Measurements from ENCODE around the gene TYRO3.

Gene TYRO3

GRCh38 chr15:41605566-41605965 is 46.6 kb downstream of the TYRO3 start:
- no peak for DNase-seq (ENCODE audit: low spot score)

DNA sequence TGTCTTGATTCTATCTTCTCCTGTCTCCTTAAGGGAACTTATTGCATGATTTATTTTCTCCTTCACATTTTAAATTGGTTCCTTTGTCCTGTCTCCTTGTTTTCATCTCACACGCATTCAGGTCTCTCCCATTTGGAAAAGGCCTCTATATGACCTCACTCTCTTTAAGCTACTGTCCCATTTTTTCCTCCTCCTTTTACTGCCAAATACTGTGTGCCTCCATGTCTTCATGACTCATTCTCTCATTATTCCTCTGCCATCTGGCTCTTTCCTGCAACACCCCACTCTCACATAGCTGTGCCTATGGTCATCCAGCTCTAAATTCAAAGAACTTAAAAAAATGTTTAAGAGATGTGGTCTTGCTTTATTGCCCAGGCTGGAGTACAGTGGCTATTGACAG is 48.0 kb downstream of the TYRO3 start:
- no peak for DNase-seq (ENCODE audit: low spot score)

DNA sequence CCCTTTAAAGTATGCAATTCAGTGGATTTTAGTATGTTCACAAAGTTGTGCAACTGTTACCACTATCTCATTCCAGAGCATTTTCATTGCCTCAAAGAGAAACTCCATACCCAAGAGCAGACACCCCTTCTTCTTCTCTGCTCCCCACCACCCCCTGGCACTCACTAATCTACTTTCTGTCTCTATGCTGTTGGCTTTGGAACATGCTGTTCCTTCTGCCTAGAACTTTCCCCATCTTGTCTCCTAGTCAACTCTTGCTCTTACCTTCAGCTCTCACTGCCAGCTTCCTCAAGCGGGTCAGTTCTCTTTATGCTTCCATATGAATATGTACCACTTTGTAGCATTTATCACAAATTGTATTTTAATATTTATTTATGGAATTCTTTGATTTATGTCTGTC is 50.1 kb downstream of the TYRO3 start:
- no peak for DNase-seq (ENCODE audit: low spot score)

GRCh38 chr15:41610048-41610447 is 51.0 kb downstream of the TYRO3 start:
- no peak for DNase-seq (ENCODE audit: low spot score)

DNA sequence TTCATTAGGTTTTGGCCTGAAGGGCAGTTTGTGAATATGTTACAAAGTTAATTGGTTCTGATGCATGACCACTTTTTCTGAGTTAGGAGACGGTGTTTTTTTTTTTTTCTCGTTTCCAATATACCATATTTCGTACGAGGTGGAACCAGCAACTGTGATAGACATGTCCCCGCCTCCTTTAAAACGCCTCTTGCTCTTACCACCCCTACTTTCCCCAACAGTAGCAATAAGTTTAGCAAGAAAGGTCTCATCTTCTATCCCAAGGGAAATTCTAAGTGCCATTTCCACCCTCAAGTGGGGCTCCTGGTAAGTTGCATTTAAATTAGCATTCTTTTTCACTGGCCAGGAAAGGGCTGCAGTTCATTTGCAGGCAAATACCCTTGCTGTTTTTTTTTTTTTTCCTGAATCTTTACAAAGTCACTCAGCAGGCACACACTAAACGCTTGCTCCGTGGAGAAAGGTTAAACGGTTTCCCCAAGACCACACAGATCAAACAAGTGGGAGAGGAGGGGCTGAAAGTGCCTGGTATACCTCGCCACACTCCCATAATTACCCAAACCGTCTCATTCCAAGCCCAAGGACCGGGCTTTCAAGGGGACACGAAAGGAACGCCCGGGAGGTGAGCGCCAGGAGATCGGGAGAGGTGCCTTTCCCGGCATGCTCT is 61.7 kb downstream of the TYRO3 start:
- no peak for DNase-seq (ENCODE audit: low spot score)

DNA sequence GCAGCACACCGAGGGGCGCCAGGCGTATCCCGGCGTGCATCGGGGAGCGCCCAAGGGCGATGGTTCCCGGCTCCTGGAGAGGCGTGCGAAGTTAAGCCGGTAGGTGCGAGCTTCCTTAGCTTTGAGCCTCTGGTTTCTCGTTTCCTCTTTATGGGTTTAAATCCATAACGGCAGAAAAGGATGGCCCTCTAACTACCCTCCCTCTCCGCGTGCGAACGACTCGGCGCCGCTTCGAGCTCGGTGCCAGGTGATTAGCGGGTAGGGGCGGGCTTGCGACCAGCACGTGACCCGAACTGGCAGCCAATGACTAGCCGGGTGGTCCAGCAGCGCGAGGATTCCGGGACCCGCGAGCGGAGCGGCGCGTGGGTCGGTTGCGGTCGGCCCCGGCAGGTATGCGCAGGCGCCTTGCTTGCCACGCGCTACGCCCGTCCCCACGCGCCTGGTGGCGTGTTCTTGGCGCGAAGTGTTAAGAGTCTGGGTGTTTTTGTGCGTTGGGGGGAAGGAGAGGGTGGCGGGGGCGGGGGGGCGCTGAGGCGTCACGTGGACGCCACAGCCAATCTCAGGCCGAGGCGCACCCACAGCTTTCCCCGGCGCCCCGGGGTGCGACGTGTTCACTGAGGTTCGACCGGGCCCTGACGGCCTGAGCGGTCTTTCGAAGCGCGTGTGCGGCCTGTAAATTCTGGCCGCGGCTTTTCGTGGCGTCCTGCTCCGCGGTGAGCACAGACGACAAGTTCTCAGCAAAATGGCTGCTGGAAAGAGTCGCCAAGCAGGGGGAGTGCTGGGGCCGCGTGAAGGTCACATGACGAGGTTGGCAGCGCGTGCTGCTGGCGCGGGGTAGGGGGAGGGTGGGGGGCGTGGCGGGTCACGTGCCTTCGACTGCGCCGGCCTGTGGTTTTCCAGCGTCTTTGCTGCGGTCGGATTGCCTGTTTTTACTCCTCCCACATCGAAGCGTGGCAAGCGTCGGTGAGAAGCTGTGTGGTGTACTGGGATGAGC is 62.5 kb downstream of the TYRO3 start:
- no peak for DNase-seq (ENCODE audit: low spot score)

DNA sequence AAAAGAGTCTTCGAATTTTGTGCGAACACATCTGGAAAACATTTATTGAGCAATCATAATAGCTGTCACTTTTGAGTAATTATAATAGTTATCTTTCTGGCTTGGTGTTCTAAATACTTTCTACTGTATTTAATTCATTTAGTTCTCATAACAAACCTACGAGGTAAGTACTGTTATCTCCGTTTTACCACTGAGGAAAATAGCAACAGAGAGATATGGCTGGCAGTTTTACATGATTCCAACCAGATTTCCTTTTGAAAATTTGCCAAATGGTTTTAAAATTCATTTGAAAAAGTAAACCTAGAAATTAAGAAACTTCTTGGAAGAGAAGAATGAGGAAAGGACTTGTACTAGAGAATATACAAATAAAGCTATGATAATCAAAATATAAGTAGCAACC is 63.9 kb downstream of the TYRO3 start:
- no peak for DNase-seq (ENCODE audit: low spot score)

DNA sequence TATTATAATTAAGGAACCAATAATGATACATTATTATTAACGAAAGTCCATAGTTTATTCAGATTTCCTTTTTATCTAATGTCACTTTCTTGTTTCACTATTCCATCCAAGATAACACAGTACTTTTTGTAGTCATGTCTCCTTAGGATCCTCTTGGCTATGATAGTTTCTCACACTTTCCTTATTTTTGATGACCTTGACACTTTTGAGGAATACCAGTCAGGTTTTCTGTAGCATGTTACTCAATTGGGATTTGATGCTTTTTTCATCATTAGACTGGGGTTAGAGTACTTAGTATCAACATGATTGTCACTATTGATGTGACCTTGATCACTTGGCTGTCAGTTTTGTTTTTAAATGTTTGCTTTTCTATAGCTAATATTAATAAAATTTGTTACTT is 68.2 kb downstream of the TYRO3 start:
- DNase-seq (ENCODE audit: low spot score) = no peak

DNA sequence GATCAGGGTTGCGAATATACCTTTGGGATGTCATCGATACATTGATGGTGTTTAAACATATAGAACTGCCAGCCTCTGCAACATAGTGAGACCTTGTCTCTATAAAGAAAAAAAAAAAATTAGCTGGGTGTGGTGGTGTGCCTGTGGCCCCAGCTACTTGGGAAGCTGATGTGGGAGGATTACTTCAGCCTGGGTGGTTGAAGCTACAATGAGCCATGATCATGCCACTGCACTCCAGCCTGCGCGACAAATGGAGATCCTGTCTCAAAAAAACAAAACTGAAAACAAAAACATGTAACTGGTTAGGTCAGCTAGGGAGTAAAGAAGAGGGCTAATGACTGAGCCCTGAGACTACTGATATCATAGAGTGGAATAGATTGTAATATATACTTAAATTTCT is 70.5 kb downstream of the TYRO3 start:
- DNase-seq (ENCODE audit: low spot score) = no peak

- no peak for DNase-seq (ENCODE audit: low spot score)
Observed at GRCh38 chr15:41629883-41630282, 70.9 kb downstream of the TYRO3 start.

DNA sequence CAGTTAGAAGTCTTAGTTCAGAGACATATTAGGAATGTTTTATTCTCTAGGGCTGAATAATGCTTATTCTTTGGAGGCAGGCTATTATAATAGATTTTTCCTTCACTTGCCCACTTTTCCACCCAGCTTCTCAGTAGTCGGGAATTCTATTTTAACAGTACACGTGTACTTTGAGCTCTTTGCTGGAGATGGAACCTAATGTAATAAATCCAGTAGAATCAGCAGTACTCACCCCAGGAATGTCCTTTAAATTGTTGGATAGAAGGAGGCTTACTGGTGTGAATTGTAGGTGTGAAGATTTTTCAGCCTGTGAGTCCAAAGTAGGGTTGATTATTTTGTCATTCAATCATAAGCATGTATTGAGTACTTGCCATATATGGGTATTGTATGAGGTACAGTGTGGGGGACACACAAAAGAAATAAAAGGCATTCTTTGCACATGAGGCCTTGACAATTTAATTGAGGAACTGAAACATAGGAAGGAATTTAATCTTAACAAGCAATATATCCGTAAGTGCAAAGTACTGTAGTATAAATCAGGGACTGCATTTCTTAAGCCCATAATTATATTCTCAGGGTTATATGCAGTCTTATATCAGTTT is 71.7 kb downstream of the TYRO3 start:
- DNase-seq (ENCODE audit: low spot score) = no peak

DNA sequence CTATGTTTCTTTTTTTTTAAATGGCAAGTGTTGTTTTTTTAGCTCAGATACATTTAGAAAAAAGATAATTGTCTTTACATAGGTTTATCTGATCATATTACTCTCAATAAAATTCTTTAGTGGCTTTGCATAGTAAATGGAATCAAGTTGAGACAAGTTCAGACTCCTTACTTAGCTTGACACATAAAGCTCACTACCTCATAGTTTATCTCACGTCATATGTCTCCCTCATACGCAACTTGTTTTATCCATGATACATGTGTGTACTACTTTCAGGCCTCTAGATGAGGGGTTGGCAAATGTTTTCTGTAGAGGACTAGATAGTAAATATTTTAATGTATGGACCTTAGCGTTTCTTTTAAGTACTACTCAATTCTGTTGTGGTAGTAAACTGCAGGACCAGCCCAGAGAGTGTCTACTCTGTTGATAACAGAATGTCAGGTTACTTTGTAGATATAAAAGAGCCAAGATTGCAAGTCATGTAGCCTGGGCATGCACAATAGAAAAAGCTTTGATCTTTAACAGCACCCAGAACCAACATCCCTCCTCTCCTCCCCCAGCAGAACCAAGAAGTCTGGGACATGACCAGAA is 73.0 kb downstream of the TYRO3 start:
- no peak for DNase-seq (ENCODE audit: low spot score)

All from NAMALWA (cell line).